GM19240 (cell line): ENCODE measurements around the gene CDCP1.

Experiments
- DNase-seq: peaks from one replicate; pipeline ENCODE4 v3.0.0; 2011; ENCODE audit warnings: low spot score; ENCODE audit not compliant: insufficient read length

Gene CDCP1

DNA sequence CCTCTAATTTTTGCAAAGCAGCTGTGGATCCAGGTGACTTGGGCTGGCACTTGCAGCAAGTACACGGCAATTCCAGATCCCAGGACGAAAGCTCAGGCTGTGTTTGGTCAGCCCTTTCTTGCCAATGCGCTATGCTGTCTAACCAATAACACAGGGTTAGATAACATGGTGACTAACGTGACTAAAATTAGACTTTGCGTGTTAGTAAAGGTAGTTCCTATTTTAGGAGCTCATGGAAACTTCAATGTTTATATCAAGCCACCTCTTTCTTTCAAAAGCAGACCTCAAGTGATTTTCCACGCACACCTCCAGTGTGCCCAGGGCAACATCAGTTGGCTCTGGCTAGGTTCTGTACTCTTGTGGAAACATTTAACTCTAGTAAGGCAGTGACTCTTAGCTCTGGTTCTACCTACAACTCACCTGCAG lies 32.5 kb downstream of the CDCP1 start:
- DNase-seq = no peak

DNA sequence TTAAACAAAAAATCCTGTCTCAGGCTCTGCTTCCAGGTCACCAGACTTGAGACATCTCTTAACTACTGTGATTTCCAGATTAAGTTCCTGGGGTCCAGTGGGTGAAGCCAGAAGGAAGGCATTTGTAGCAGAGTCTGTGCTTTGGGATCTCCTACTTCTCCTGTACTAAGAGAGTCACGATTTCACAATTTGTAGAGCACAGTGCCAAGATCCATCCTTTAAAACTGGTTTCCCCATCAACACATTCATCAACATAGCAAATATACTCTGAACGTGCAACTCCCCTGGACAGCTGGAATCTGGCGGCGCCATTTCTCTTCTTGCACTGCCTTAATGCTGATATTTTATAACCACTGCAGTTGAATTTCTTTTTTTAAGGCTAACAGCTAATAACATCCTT lies 33.2 kb downstream of the CDCP1 start:
- no peak for DNase-seq

DNA sequence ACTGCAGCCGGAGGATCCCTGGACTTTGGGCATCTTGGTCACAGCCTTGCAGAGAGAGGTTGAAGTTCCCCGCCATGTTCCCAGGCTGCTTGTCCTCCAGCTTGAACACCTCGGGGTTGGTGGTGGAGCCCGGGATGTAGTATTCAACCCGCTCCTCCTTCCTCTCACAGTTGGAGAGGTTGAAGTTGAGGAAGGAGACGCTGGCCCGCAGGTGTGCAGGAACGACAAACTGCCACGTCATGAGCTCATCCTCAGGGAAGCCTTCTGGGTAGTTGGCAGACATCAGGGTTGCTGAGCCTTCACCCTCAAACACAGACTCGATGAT lies 35.7 kb downstream of the CDCP1 start:
- DNase-seq = no peak

DNA sequence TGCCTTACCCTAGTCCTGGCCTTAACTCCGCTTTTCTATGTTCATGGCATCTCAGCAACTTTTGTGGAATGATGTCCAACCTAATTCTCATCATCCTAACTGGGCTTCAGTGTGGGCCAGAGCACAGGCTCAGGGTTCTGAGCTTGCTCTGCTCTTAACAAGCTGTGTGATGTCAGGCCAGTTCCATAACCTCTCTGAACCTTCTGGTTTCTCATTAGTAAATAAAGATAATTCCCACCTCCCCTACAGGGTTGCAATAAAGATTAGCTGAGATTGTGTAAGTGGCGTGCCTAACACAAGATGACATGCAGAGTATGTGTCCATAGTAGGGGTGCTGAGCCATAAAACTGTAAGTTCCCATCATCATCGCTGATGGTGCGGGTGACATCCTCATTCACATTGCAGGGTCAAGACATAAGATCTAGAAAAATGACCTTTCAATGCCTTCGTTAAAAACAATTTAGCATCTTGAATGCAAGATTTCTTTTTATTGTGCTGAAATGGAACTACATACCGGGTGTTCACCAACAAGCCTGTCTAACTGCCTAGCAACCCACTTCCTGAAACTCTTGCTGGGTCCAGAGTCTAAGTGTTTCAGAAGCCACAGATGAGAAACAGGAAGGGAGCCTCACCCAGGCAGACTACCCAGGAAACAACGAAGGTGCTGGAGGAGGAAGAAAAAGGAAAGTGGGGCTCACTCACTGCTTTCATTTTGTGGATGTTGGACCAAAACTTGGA lies 36.2 kb downstream of the CDCP1 start:
- DNase-seq = peak; percentile 33

DNA sequence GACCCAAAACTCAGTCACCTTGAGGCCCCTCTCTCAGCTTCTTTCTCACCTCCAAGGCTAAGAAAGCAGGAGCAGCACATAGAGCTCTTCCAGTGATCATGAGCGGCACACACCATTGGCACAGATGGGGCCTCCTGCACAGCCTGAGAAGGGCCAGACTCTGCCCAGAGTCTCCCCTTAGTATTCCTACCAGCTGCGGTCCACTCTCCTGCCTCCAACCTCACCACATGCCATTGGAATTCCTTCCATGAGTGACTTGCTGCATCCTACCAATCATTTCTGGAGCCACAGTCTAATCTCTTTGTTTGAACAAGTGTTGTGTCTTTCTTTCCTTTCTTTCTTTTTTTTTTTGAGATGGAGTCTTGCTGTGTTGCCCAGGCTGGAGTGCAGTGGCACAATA lies 39.3 kb downstream of the CDCP1 start:
- no peak for DNase-seq

DNA sequence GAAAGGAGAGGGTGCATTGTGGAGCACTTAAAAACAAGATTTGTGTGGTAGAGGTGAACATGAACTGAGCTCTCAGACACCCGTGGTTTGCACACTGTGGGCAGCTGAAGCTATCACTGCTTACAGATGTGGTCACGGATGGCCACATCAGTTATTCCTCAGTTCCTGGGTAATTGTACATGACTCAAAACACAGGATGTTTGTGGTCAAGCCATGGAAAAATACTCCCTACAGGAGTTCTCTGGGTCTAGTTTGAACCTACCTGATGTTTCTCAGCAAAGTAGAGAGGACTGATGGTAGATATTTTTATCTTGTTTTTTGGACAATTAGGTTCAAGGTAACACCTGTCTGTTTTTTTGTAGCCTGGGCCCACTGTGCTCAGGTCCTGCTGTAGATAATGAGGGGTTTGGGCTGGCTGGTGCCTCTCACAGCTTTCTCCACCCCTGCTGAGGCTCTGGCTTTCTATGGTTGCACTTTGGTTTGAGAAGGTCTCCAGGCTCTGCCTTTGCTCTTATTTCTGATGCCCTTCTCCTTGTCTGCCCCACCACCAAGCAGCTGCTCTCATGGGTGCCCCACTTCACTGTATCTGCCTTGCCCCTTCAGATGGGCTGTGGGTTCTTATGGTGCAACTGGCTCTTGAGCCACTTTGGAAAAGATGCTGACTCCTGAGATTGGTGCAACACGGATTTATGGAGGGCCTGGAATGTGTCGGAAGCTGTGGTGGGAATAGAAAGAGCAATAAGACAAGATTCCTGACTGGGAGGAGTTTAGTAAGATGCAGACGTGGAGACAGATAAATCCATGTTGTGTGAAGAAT lies 40.1 kb downstream of the CDCP1 start:
- no peak for DNase-seq

DNA sequence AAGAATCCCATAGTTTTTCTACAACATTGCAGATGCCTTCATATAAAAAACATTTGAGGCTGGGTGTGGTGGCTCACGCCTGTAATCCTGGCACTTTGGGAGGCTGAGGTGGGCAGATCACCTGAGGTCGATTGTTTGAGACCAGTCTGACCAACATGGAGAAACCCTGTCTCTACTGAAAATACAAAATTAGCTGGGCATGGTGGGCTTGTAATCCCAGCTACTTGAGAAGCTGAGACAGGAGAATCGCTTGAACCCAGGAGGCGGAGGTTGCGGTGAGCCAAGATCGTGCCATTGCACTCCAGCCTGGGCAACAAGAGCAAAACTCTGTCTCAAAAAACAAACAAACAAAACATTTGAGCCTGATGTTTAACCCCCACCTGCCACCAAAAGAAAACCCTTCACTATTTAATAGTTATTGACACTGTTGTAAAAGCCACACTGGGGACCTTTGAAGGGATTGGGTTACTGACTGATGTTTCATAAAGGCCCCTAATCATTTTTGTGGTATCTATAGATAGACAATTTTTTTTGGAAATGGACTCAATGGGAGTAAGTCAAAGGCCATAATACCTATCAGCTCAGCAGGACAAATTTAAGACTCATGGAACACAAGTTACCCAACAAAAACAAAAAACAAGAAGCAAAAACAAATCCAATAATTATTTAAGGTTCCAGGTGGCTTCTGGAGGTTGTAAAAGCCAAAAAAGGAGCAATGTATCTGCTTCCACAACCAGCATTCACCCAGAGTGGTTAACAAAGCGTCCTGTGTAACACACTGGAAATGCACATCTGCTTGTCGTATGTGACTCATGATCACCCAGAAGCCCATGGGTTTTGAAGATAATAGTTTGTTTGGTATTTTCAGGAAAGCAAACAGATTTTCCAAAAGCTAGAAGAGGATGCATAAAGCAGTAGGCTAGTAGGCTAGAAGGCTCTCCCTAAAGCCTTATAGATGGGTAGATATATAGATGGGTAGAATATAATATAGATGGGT lies 41.2 kb downstream of the CDCP1 start:
- DNase-seq = no peak

DNA sequence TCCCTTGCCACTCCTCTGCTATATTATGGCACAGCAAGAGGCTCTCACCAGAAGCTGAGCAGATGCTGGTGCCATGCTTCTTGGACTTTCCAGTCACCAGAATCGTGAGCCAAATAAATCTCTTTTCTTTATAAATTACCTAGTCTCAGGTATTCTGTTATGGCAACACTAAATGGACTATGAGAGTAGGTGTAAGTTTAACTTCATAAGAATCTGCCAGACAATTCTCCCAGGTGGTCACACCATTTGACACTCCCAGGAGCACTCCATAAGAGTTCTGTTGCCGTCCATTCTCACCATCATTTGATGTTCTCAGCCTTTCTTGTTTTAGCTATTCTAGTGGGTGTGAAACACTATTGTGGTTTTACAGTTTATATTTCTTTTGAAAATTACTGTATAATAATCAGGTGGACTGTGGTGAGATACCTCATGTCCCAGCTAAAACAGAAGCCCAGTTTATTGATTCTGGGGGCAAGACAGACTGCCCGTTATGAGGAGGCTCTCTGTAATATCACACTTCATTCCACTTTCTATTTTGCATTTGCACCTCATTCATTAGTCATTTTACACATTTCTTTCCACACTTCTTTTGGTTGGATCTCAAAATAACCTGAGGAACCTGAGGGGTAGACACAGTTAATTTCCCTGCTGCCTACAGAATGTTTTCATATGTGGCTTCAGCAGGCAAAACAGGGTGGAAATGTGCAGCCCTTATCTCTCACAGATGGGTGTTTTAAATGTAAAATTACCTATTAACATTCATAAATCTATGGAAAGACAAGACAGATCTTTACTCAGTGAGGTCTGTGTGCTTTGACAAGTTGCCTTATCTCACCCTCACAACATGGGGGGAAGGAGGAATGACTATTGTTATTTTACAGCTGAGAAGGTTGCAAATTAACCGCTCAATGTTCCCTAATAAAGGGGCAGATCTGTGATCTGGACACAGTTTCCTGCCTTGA lies 42.1 kb downstream of the CDCP1 start:
- DNase-seq = no peak

DNA sequence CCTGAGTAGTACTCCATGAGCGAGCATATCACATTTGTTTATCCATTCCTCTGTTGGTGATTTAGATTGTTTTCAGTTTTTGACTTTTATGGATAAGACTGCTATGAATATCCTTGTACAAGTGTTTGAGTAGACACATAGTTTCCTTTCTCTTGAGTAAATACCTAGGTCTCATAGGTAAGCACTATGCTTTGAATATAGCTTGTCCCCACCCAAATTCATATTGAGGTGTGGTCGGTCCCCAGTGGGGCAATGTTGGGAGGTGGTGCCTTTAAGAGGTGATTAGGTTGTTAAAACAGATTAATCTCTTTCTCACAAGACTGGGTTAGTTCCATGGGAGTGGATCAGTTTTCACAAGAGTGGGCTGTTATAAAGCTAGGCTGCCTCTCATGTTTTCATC lies 42.8 kb downstream of the CDCP1 start:
- DNase-seq = no peak

DNA sequence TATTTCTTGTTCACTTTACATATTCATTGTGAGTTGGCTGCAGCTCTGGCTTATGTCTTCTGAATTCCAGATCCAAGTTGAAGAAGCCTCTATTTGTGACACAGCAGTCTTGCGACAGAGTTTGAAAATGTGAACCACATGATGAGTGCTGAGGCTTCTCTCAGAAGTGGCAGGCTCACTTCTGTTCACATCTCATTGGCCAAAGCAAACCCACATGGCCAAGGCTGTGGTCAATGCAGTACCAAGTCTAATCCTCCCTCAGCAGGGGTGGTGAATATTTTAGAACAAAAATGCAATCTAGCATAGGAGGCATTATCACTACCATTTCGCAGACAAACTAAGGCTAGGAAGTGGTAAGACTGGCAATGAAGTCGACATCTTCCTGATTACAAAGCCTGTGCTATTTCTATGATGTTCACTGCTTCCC lies 45.2 kb downstream of the CDCP1 start:
- no peak for DNase-seq

DNA sequence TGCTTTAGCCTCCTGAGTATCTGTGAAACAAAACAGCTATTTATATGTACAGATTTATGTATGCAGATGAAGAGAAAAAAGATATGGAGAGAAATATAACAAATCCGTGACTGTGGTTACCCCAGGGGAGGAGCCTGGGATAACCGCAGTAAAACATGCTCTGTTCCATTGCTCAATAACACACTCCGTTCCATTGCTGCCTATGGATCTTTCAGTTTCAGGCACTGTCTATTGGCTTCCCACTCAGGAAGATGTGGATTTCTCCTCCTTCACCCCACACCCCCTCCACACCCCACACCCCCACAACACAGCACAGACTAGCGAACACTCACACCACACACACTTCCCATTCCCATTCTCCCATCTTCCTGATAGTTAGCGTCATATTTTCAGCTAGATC lies 47.9 kb downstream of the CDCP1 start:
- no peak for DNase-seq

DNA sequence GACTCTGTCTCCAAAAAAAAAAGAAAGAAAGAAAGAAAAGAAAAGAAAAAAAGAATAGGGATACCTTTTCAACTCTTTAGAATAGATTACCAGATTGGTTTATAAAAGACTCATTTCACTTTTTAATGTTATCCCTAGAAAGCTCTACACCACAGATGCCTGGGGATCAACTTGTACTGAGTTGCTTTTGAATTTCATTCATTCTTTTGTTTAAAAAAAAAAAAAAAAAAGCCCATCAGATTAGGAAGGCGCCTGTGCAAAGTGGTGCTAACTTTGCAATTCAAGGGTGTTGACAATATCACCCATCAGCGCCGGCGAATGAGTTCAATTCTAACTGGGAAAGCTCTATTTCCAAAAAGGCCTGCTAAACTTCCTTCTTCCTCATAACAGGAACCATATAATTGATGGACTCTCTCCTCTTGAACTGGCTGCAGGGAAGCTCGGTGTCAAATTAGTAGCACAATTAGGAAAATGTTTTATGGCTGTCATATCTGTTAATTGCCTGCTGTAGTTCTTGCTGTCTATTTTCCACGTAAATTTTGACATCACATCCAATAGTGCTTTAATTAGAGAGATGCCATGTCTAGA lies 48.8 kb downstream of the CDCP1 start:
- no peak for DNase-seq

DNA sequence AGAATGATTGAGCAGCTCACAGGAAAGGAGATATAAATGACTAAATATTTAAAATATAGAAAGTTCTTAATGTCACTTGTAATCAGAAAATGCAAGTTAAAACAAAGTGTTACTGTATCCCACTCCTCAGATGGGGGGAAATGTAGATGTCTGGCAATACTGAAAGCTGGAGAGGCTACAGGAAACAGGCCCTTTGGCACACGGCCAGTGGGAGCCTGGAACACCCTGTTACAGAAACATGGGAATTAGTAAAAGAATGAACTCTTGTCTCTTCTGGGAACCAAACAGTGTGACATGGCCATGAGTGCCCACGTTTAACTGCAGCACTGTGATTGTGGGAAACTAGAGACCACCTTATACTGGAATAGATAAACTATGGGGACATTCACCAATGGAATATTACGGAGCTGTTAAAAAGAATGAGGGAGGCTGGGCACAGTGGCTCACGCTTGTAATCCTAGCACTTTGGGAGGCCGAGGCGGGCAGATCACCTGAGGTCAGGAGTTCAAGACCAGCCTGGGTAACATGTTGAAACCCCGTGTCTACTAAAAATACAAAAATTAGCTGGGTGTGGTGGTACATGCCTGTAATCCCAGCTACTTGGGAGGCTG lies 50.2 kb downstream of the CDCP1 start:
- DNase-seq = no peak

DNA sequence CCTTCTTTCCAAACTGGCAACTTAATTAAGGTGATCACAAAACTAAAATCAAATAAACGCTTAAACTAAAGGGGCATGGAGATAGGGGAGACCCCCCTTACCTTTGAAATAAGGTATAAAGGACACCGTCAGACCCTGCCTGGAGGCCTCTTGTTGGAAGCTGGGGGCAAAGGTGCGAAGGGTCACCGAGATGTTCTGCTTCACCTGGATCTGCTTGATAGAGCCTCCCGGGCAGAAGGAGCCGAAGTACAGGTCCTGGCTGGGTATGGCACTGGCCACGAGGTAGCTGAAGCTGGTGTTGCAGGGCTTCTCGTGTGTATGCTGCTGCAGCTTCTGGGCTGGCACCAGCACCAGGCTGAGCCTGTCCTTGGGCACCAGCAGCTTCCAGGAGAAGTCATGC lies 53.0 kb downstream of the CDCP1 start:
- no peak for DNase-seq

DNA sequence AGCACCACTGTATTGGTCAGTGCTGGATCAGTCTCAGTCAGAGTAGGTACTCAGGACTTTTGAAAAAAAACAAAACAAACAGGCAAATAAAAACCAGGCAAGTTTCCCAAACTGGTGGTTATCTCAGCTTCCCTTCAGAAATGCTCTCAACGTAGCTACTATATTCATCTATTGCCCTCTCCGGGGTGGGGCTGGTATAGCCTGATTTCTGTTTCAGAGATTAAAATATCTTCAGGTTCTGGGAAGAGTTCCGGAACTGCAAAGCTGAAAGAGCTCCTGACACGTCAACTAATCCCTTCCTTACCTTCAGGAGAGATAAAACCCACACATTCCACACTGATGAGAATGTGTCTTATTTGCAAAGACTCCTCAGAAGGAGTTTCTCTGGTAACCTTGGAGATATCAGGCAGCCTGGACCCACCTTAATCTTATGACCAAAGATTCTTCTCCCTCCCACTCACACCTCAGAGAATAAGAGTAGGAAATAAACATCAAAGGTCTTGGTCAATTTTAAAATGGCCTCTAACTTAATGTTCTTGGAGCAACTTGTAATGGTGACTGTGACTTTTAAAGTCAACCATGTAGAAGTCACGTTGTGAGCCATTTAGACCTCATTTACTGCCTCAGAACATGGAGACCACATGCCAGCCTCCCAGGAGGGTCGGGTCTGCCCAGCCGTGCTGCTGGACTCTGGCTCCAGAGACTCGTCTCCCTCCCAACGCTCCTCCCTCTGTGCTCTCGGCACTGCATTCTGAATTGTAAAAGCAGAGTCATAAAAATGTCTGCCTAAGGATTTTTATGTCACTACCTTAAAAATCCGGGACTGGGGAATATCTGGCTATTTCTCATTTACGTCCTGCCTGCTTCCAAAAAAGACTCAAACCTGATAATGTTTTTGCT lies 53.8 kb downstream of the CDCP1 start:
- no peak for DNase-seq

DNA sequence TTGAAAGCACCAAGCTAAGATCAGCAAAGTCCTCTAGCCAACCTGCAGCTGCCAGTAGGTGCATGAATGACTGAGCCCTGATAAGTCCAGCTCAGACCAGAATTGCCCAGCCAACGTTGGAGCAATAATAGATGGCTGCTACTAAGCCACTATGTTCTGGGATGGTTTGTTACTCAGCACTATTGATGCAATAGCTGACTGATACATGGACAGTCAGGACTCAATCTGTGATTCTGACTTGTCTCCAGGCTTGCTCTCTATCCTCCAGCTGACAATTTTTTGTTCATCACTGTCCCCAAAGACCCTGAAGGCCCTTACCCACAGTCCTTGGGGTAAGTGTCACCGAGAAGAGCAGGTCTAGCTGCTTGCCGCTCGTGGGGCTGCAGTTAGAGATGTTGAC lies 55.3 kb downstream of the CDCP1 start:
- no peak for DNase-seq

DNA sequence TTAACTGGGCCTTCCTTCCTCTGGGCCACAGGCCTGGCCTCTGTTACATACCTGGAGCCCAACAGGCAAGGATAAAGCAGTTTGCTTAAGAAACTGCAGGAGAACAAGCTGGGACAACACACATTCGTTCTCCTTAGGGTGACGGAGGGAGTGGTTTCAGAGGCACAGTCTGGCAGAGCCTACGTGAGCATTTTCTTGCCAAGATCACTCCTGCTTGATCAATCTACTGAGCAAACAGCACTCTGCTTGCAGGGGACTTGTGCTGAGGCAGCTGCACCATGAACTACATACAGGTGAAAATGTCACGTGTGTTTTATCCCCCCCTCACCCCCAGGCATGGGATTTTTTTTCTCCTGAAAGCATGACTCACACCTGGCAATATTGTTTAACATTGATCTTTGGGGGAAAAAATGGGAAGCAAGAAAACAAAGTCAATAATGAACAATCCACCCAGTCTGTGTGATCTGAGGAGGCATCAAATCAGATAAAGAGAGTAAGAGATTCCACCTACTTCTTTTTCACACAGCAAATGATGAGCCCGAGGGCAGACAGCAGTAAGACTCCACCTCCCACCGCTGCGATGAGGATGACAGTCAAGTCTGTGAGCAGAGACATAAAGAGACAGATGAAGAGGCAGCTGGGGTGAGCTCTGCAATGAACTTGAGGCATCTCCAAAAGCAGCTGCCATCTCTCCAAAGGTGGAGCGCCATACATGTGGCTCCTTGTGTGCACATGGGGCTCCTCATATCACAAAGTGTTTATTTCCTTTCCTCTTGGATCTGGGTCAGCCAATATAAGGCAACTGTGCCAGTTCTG lies 57.4 kb downstream of the CDCP1 start:
- no peak for DNase-seq

DNA sequence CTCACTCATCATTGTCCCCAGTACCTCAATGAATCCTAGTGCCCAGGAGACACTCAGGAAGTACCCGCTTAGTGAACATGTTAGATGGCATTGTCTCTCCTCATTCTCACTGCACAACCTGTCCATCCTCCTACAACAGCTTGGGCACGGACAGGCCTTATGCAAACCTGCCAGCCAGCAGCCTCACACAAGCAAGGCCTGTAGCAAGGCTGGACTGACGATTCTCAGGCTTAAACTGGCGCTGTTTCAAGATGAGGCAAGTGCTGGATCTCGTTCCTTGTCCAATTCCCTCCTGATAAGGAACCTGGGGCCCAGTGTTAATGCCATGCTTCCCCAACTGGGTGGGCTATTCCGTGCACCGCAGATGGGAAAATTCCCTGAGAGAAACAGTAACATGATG lies 59.0 kb downstream of the CDCP1 start:
- DNase-seq = no peak
